C1 segment of cervical spinal cord (tissue), 14 donors: ENCODE data around the gene PLPPR4.
"Not testable (repeated sequence)": the region's sequence is repeated elsewhere in the genome, so short reads cannot be mapped to it uniquely, and the experiment has no call there.

Experiments used
- DNase-seq, 14 donors: peaks; one replicate each; lab custom pipeline; 2025; lab: John Stamatoyannopoulos, UW

The PLPPR4 gene

GRCh38 chr1:99269321-99269720, 5.0 kb downstream of the PLPPR4 start:
- DNase-seq, result no peak

GRCh38 chr1:99270646-99271045, 6.4 kb downstream of the PLPPR4 start:
- no peak for DNase-seq

- DNase-seq, result no peak
These were observed 7.0 kb downstream of the PLPPR4 start for GRCh38 chr1:99271249-99271648.

GRCh38 chr1:99277066-99277465, 12.8 kb downstream of the PLPPR4 start:
- DNase-seq, result no peak

- peak in 1 of 14 donors; percentile 0 for DNase-seq
These were observed 15.2 kb downstream of the PLPPR4 start for GRCh38 chr1:99279525-99279924.

GRCh38 chr1:99281105-99281504, 16.8 kb downstream of the PLPPR4 start:
- DNase-seq, result no peak

GRCh38 chr1:99282536-99282935, 18.2 kb downstream of the PLPPR4 start:
- no peak for DNase-seq

GRCh38 chr1:99283521-99283920, 19.2 kb downstream of the PLPPR4 start:
- DNase-seq, result not testable (repeated sequence)

GRCh38 chr1:99292886-99293285, 28.6 kb downstream of the PLPPR4 start:
- DNase-seq, result no peak

- no peak for DNase-seq
These were observed 33.6 kb downstream of the PLPPR4 start for GRCh38 chr1:99297923-99298322.

- no peak for DNase-seq
These were observed 40.5 kb downstream of the PLPPR4 start for GRCh38 chr1:99304725-99305282.

- DNase-seq, result no peak
These were observed 41.3 kb downstream of the PLPPR4 start for GRCh38 chr1:99305626-99306025.

GRCh38 chr1:99306056-99306455, 41.8 kb downstream of the PLPPR4 start:
- DNase-seq, result no peak

- no peak for DNase-seq
These were observed 42.4 kb downstream of the PLPPR4 start for GRCh38 chr1:99306644-99307043.

GRCh38 chr1:99315305-99315704, 51.0 kb downstream of the PLPPR4 start:
- DNase-seq, result no peak

GRCh38 chr1:99326215-99326949, 62.1 kb downstream of the PLPPR4 start:
- DNase-seq, result no peak

GRCh38 chr1:99327357-99327756, 63.1 kb downstream of the PLPPR4 start:
- DNase-seq, result no peak

- DNase-seq, result no peak
These were observed 63.9 kb downstream of the PLPPR4 start for GRCh38 chr1:99328171-99328570.

GRCh38 chr1:99331083-99331482, 66.8 kb downstream of the PLPPR4 start:
- DNase-seq, result no peak

- DNase-seq, result no peak
These were observed 67.3 kb downstream of the PLPPR4 start for GRCh38 chr1:99331636-99332035.

- DNase-seq, result no peak
These were observed 68.3 kb downstream of the PLPPR4 start for GRCh38 chr1:99332561-99332960.

GRCh38 chr1:99334991-99335390, 70.7 kb downstream of the PLPPR4 start:
- no peak for DNase-seq

- no peak for DNase-seq
These were observed 82.9 kb downstream of the PLPPR4 start for GRCh38 chr1:99347041-99347684.
